OCI-LY1 (cell line): Measurements from ENCODE around the gene ST7.

Experiments used
- EZH2 ChIP-seq: fragments of 200-600 bp; sonication (generic), shearing (Covaris generic); IDR thresholded peaks from 2 replicates; pipeline ENCODE4 v1.8.0; 2017; ENCODE audit warnings: borderline replicate concordance, mixed run types, mild to moderate bottlenecking, antibody characterized with exemption, low read length, moderate library complexity, mixed read lengths
- TF ChIP-seq, protein P1 (sequence below): fragments of 200-600 bp; sonication (generic), shearing (Covaris generic); IDR thresholded peaks from 2 replicates; pipeline ENCODE4 v1.5.1; 2017; ENCODE audit warnings: mild to moderate bottlenecking, antibody characterized with exemption, low read length, moderate library complexity, mixed read lengths

DNA sequence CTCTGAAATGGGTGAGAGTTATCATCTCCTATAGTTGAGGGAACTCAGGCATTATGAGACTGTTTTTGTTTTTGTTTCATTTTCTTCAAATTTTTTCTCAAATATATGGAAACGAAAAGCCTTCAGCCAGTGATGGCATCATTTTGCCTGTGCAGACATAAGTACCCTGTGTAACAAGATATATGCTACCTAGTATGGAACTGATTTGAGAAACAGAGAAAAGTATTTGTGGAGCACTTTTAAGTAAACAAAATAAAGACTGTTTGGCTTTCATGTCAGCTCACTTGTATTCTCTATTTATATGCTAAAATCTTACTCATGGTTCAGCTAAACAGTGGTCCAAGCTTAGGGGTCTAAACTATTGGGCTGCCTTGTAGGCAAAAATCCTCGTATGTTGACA lies 219.0 kb downstream of the ST7 start:
- TF ChIP-seq, protein P1, sequence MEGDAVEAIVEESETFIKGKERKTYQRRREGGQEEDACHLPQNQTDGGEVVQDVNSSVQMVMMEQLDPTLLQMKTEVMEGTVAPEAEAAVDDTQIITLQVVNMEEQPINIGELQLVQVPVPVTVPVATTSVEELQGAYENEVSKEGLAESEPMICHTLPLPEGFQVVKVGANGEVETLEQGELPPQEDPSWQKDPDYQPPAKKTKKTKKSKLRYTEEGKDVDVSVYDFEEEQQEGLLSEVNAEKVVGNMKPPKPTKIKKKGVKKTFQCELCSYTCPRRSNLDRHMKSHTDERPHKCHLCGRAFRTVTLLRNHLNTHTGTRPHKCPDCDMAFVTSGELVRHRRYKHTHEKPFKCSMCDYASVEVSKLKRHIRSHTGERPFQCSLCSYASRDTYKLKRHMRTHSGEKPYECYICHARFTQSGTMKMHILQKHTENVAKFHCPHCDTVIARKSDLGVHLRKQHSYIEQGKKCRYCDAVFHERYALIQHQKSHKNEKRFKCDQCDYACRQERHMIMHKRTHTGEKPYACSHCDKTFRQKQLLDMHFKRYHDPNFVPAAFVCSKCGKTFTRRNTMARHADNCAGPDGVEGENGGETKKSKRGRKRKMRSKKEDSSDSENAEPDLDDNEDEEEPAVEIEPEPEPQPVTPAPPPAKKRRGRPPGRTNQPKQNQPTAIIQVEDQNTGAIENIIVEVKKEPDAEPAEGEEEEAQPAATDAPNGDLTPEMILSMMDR = no peak
- no peak for TF ChIP-seq EZH2
